Peyer's patch (tissue), 4 donors: Measurements from ENCODE around the gene PAH.

Source experiments
- POLR2A ChIP-seq, 2 donors: fragments of 450-650 bp; IDR thresholded peaks; one replicate each; pipeline ENCODE4 v1.5.1; 2017; ENCODE audit warnings: antibody characterized with exemption in 2 of 2, mild to moderate bottlenecking in 2 of 2, moderate library complexity in 2 of 2
- TF ChIP-seq, protein P1 (sequence below), 6 experiments: fragments of 450-650 bp in 4 of 6; fragments of 200-600 bp in 2 of 6; sonication (generic) in 1 of 6; IDR thresholded peaks; one replicate each; pipeline ENCODE4 v1.5.1; 2017 to 2019; ENCODE audit warnings: antibody characterized with exemption in 6 of 6, mild to moderate bottlenecking in 3 of 6, moderate library complexity in 1 of 6

GRCh38 chr12:102849722-102850447 lies 67.2 kb downstream of the PAH start:
- TF ChIP-seq, protein P1, sequence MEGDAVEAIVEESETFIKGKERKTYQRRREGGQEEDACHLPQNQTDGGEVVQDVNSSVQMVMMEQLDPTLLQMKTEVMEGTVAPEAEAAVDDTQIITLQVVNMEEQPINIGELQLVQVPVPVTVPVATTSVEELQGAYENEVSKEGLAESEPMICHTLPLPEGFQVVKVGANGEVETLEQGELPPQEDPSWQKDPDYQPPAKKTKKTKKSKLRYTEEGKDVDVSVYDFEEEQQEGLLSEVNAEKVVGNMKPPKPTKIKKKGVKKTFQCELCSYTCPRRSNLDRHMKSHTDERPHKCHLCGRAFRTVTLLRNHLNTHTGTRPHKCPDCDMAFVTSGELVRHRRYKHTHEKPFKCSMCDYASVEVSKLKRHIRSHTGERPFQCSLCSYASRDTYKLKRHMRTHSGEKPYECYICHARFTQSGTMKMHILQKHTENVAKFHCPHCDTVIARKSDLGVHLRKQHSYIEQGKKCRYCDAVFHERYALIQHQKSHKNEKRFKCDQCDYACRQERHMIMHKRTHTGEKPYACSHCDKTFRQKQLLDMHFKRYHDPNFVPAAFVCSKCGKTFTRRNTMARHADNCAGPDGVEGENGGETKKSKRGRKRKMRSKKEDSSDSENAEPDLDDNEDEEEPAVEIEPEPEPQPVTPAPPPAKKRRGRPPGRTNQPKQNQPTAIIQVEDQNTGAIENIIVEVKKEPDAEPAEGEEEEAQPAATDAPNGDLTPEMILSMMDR (IDR thresholded peaks at IDR 0.05): no peak
- TF ChIP-seq POLR2A (IDR thresholded peaks at IDR 0.05): no peak
